H1 (cell line): ENCODE measurements around the gene UBASH3B.

Experiments
- CTCF ChIP-seq, 3 experiments: IDR thresholded peaks; 1 replicate in 2 of 3; 2 replicates in 1 of 3; pipeline versions ENCODE4 v1.5.1 to v1.6.1; 2011; ENCODE audit warnings: low read length in 3 of 3, mild to moderate bottlenecking in 3 of 3, inconsistent platforms in 2 of 3, low read depth in 1 of 3, moderate library complexity in 1 of 3; ENCODE audit not compliant: insufficient read depth in 1 of 3; ENCODE audit errors: control extremely low read depth in 1 of 3
- E2F6 ChIP-seq: IDR thresholded peaks from 2 replicates; pipeline ENCODE4 v1.6.1; 2012; ENCODE audit warnings: inconsistent platforms
- EP300 ChIP-seq, 2 experiments: IDR thresholded peaks; 1 replicate in 1 of 2; 2 replicates in 1 of 2; pipeline ENCODE4 v1.6.1; 2011 to 2012; ENCODE audit warnings: low read depth in 2 of 2, low read length in 2 of 2, mild to moderate bottlenecking in 2 of 2, borderline replicate concordance in 1 of 2, inconsistent platforms in 1 of 2, moderate library complexity in 1 of 2
- EZH2 ChIP-seq: fragments of 200-600 bp; sonication (generic); IDR thresholded peaks from 2 replicates; pipeline ENCODE4 v1.7.1; 2012; ENCODE audit warnings: low read depth, mild to moderate bottlenecking, moderate library complexity, low read length, inconsistent platforms; ENCODE audit not compliant: severe bottlenecking
- MAX ChIP-seq: IDR thresholded peaks from 2 replicates; pipeline ENCODE4 v1.6.1; 2012; ENCODE audit warnings: inconsistent platforms
- POLR2A ChIP-seq, 2 experiments: IDR thresholded peaks; 1 replicate in 1 of 2; 2 replicates in 1 of 2; pipeline ENCODE4 v1.6.1; 2011; ENCODE audit warnings: low read depth in 2 of 2, low read length in 2 of 2, mild to moderate bottlenecking in 2 of 2; ENCODE audit errors: control extremely low read depth in 1 of 2
- POLR2AphosphoS5 ChIP-seq: IDR thresholded peaks from 2 replicates; pipeline ENCODE4 v1.6.1; 2011; ENCODE audit warnings: low read depth, low read length
- USF2 ChIP-seq: IDR thresholded peaks from 2 replicates; pipeline ENCODE4 v1.6.1; 2011; ENCODE audit warnings: low read length, improper control_type of control experiment
- ZNF274 ChIP-seq: IDR thresholded peaks from 2 replicates; pipeline ENCODE4 v1.7.0; 2012; ENCODE audit warnings: low read length, borderline replicate concordance; ENCODE audit errors: extremely low read depth

DNA sequence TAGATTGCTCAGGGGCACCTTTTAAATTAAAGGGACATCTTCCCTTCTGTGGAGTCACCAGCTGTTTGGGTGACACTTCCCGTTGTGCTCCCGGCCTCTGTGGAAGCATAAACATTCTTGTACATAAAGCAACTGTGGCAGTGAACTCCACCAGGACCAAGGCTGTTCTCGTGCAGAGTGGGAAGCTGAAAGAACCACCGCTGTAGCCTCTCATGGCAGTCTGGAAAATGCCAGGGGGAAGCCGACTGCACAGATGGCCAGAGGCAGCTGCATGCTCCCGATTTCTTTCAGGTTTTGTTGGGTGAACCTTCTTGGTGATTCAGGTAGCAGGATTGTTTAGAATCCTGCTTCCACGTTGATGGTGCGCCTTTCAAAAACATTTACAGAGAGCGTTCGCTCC is 10.3 kb downstream of the UBASH3B start:
- TF ChIP-seq MAX (no peak), ZNF274 (no peak), E2F6 (no peak), EP300 (IDR thresholded peaks at IDR 0.05; ENCODE audit: borderline replicate concordance in 1 of 2, low read depth in 2 of 2, low read length in 2 of 2) (no peak), EZH2 (no peak), POLR2AphosphoS5 (no peak), CTCF (IDR thresholded peaks at IDR 0.05; ENCODE audit: control extremely low read depth in 1 of 3, insufficient read depth in 1 of 3, low read depth in 1 of 3, low read length in 3 of 3) (no peak), POLR2A (IDR thresholded peaks at IDR 0.05; ENCODE audit: control extremely low read depth in 1 of 2, low read depth in 2 of 2, low read length in 2 of 2) (no peak), USF2 (no peak)
